ENCODE measurements around the gene SPANXN5. TPM values are rescaled to one million over a fixed set of nuclear protein-coding genes. Genes with fewer than 3 reads are reported as not detected.
"Not testable (repeated sequence)": the region's sequence is repeated elsewhere in the genome, so short reads cannot be mapped to it uniquely, and the experiment has no call there.

SPANXN5 gene, protein sequence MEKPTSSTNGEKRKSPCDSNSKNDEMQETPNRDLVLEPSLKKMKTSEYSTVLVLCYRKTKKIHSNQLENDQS
- total RNA-seq = not detected

GRCh38 chrX:52797327-52797726 is at the start of gene SPANXN5:
TSS of gene SPANXN5 (minus strand) at chrX:52797427. CDS start at chrX:52797348, 79 bp downstream.
- H3K27ac ChIP-seq; H3K4me3 ChIP-seq; ATAC-seq (ENCODE audit: low FRiP score in 2 of 2); H3K36me3 ChIP-seq; H3K27me3 ChIP-seq; H3K4me1 ChIP-seq; H3K9me3 ChIP-seq; DNase-seq: not testable (repeated sequence)
- WGBS, 2 donors = 80 to 93% methylated on average over 1 to 2 of the region's 2 CpGs

GRCh38 chrX:52843619-52844018 is 46.4 kb upstream of the SPANXN5 start:
- not testable (repeated sequence) for H3K9me3 ChIP-seq; H3K27me3 ChIP-seq; ATAC-seq (ENCODE audit: low FRiP score in 2 of 2); H3K4me1 ChIP-seq; H3K4me3 ChIP-seq; DNase-seq; H3K36me3 ChIP-seq; H3K27ac ChIP-seq
- 75 to 93% methylated on average over 3 of the region's 3 CpGs for WGBS, 2 donors

DNA sequence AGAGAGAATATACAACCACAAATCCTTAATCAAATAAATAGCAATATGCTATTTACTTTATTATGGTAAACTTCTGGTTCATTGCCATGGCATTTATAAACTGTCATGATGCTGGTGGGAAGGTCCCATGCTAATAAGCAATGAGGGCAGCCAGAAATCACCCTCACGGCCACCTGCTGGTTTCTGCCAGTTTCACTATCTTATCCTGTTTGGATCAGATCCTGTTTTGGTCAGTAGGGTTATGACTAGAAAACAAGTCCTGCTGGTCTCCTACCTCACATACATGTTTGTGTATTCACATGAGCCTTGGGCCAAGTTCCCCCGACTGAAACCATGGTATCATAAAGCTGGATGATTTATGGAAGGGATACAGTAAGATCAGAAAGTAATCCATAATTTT is 41.9 kb upstream of the SPANXN5 start:
- no peak for ATAC-seq (ENCODE audit: low FRiP score in 2 of 2)
- Histone ChIP-seq H3K4me1 (no peaks in the 10 kb centered on the region), H3K27ac (no peak overlapping the region), H3K27me3 (no peaks in the 10 kb centered on the region), H3K9me3 (peaks cover 0 to 5% (median 0%) of the 10 kb centered on the region in 4 donors), H3K4me3 (no peak overlapping the region), H3K36me3 (no peaks in the 10 kb centered on the region)
- DNase-seq = no peak
- 58 to 72% methylated on average over 2 of the region's 2 CpGs for whole genome bisulfite sequencing, 2 donors
- TF ChIP-seq POLR2AphosphoS5 (IDR thresholded peaks at IDR 0.05) = no peak
- TF ChIP-seq CTCF (IDR thresholded peaks at IDR 0.05) = no peak
- no peak for TF ChIP-seq POLR2A (IDR thresholded peaks at IDR 0.05)
- no peak for TF ChIP-seq EP300 (IDR thresholded peaks at IDR 0.05)

- no peaks in the 10 kb centered on the region for H3K27me3 ChIP-seq
- DNase-seq = no peak
- H3K4me3 ChIP-seq = no peak overlapping the region
- TF ChIP-seq EP300 (IDR thresholded peaks at IDR 0.05) (no peak), POLR2A (IDR thresholded peaks at IDR 0.05) (no peak), POLR2AphosphoS5 (IDR thresholded peaks at IDR 0.05) (no peak), CTCF (IDR thresholded peaks at IDR 0.05) (no peak)
- H3K27ac ChIP-seq = no peak overlapping the region
- no peaks in the 10 kb centered on the region for H3K9me3 ChIP-seq
- ATAC-seq (ENCODE audit: low FRiP score in 2 of 2) = peak in 1 of 2 donors; percentile 22
- no peaks in the 10 kb centered on the region for H3K36me3 ChIP-seq
- 47 to 75% methylated on average over 2 of the region's 3 CpGs for WGBS, 2 donors
- no peaks in the 10 kb centered on the region for H3K4me1 ChIP-seq
Measured at GRCh38 chrX:52830551-52830950, 33.3 kb upstream of the SPANXN5 start.

- DNase-seq (no peak), ATAC-seq (ENCODE audit: low FRiP score in 2 of 2) (no peak)
- Histone ChIP-seq H3K27ac (no peak overlapping the region), H3K4me3 (no peak overlapping the region), H3K36me3 (no peaks in the 10 kb centered on the region), H3K4me1 (no peaks in the 10 kb centered on the region), H3K27me3 (no peaks in the 10 kb centered on the region), H3K9me3 (no peaks in the 10 kb centered on the region)
- no peak for TF ChIP-seq CTCF (IDR thresholded peaks at IDR 0.05)
- TF ChIP-seq POLR2A (IDR thresholded peaks at IDR 0.05) = no peak
- TF ChIP-seq POLR2AphosphoS5 (IDR thresholded peaks at IDR 0.05) = no peak
- TF ChIP-seq EP300 (IDR thresholded peaks at IDR 0.05) = no peak
- 48 to 81% methylated on average over 2 of the region's 2 CpGs for WGBS, 2 donors
Measured at GRCh38 chrX:52824608-52825007, 27.4 kb upstream of the SPANXN5 start.

GRCh38 chrX:52821079-52821760 is 24.0 kb upstream of the SPANXN5 start:
- WGBS, 2 donors = 79 to 87% methylated on average over 9 to 11 of the region's 11 CpGs
- TF ChIP-seq EP300 (IDR thresholded peaks at IDR 0.05) = no peak
- Histone ChIP-seq H3K4me3 (no peak overlapping the region), H3K36me3 (no peaks in the 10 kb centered on the region), H3K9me3 (no peaks in the 10 kb centered on the region), H3K27me3 (no peaks in the 10 kb centered on the region), H3K4me1 (no peaks in the 10 kb centered on the region), H3K27ac (no peak overlapping the region)
- DNase-seq = no peak
- no peak for ATAC-seq (ENCODE audit: low FRiP score in 2 of 2)
